Testis (tissue), 5 donors: ENCODE measurements around the gene KLK10. TPM values are rescaled to one million over a fixed set of nuclear protein-coding genes. Genes with fewer than 3 reads are reported as not detected.

Experiments used
- DNase-seq: peaks from one replicate; pipeline ENCODE4 v3.0.0-alpha.2; 2019
- H3K27ac ChIP-seq, 2 donors: fragments of 200-600 bp; sonication (generic); one replicate each; pipeline ENCODE4 v1.5.1; 2019
- H3K27me3 ChIP-seq: fragments of 200-600 bp; sonication (generic); one replicate; pipeline ENCODE4 v1.5.1; 2019
- H3K36me3 ChIP-seq: fragments of 200-600 bp; sonication (generic); one replicate; pipeline ENCODE4 v1.5.1; 2017; ENCODE audit warnings: low read depth; ENCODE audit errors: missing control alignments
- H3K4me1 ChIP-seq: fragments of 200-600 bp; sonication (generic); one replicate; pipeline ENCODE4 v1.5.1; 2019
- H3K4me3 ChIP-seq, 2 donors: fragments of 200-600 bp; sonication (generic); one replicate each; pipeline ENCODE4 v1.5.1; 2017 to 2019
- H3K9me3 ChIP-seq: fragments of 200-600 bp; sonication (generic); one replicate; pipeline ENCODE4 v1.5.1; 2017
- CTCF ChIP-seq, 3 experiments: fragments of 450-650 bp in 2 of 3; fragments of 200-600 bp in 1 of 3; sonication (generic) in 1 of 3; IDR thresholded peaks; one replicate each; pipeline ENCODE4 v1.5.1; 2016 to 2019; ENCODE audit warnings: antibody characterized with exemption in 3 of 3, mild to moderate bottlenecking in 2 of 3, moderate library complexity in 1 of 3
- POLR2A ChIP-seq: fragments of 450-650 bp; IDR thresholded peaks from one replicate; pipeline ENCODE4 v1.6.1; 2017; ENCODE audit warnings: antibody characterized with exemption, mild to moderate bottlenecking, moderate library complexity
- WGBS, 2 donors: methylation state at CpG; one replicate each; pipeline ENCODE4 v1.1.5; 2018; 5-methylcytosine and 5-hydroxymethylcytosine counted together
- intact Hi-C: fragments of 100-400 bp; cut with DNase I; formaldehyde crosslinking; loops from one replicate; pipeline ENCODE4 v1.15.1; 2023; ENCODE audit warnings: low total_unique reads
- long read RNA-seq, 2 donors: transcript quantifications; one replicate each; lab custom pipeline, GENCODE V29; 2026
- polyA plus RNA-seq: library from polyadenylated mRNA; stranded (reverse); fragments of 350-450 nt; fragmentation: Illumina TruSeq; extraction: RNeasy Lipid Tissue Mini Kit (QIAGEN cat#74804); gene quantifications from one replicate; pipeline ENCODE4 v1.2.3, GENCODE V29; 2014; ENCODE audit warnings: low read depth, low replicate concordance; ENCODE audit not compliant: insufficient read depth
- total RNA-seq, 2 donors: library from RNA; depleted of rRNA; stranded (reverse); fragments of >200 nt; gene quantifications; one replicate each; pipeline ENCODE4 v1.2.3, GENCODE V29; 2016

The KLK10 gene
- total RNA-seq (10 to 100 TPM in 1 of 2 donors, 1 to 10 TPM in 1; 9.2 to 15.7 TPM), polyA plus RNA-seq (15.6 TPM)
- long read RNA-seq, donor 1, partial matches to known transcripts = 0 of 1 reads
- long read RNA-seq, donor 1, other reads (novel, unspliced or antisense) = 0 of 1 reads
- long read RNA-seq, donor 2, partial matches to known transcripts = 0 of 1 reads
- long read RNA-seq, donor 2, other reads (novel, unspliced or antisense) = 0 of 1 reads

GRCh38 chr19:51019544-51019925 lies at the start of gene KLK10:
KLK10 (minus strand) TSS chr19:51019709; CDS start chr19:51019130, 579 bp downstream.
- H3K27me3 ChIP-seq = no peaks in the 10 kb centered on the region
- peak within 1 kb of the TSS; percentile 46 to 64 for H3K4me3 ChIP-seq
- intact Hi-C loops = no loop called here
- H3K9me3 ChIP-seq = no peaks in the 10 kb centered on the region
- H3K36me3 ChIP-seq = no peaks in the 10 kb centered on the region
- peaks cover 21% of the 10 kb centered on the region for H3K4me1 ChIP-seq
- 4 to 5% methylated on average over 10 to 14 of the region's 14 CpGs for WGBS, 2 donors
- TF ChIP-seq CTCF (IDR thresholded peaks at IDR 0.05) (no peak), POLR2A (no peak)
- peak within 1 kb of the TSS; percentile 60 to 85 for H3K27ac ChIP-seq
- no peak for DNase-seq

GRCh38 chr19:51066393-51067186 lies 47.1 kb upstream of the KLK10 start:
- Histone ChIP-seq H3K36me3 (no peaks in the 10 kb centered on the region), H3K9me3 (no peaks in the 10 kb centered on the region), H3K4me1 (peaks cover 14% of the 10 kb centered on the region), H3K27me3 (no peaks in the 10 kb centered on the region), H3K27ac (no peak overlapping the region), H3K4me3 (no peak overlapping the region)
- intact Hi-C loops = no loop called here
- TF ChIP-seq CTCF (IDR thresholded peaks at IDR 0.05) (no peak), POLR2A (no peak)
- WGBS, 2 donors = 79 to 82% methylated on average over 7 of the region's 7 CpGs
- DNase-seq = no peak

- Histone ChIP-seq H3K36me3 (no peaks in the 10 kb centered on the region), H3K27me3 (no peaks in the 10 kb centered on the region), H3K27ac (no peak overlapping the region), H3K4me1 (peaks cover 14% of the 10 kb centered on the region), H3K9me3 (no peaks in the 10 kb centered on the region), H3K4me3 (peak overlapping the region; percentile 29 to 37)
- no peak for TF ChIP-seq CTCF (IDR thresholded peaks at IDR 0.05)
- TF ChIP-seq POLR2A = no peak
- intact Hi-C loops = no loop called here
- 5 to 16% methylated on average over 21 to 24 of the region's 25 CpGs for WGBS, 2 donors
- no peak for DNase-seq
These were observed 45.9 kb upstream of the KLK10 start for GRCh38 chr19:51065221-51065960.

- no peak within 1 kb of the TSS for H3K27ac ChIP-seq
- TF ChIP-seq CTCF (IDR thresholded peaks at IDR 0.05) = no peak
- TF ChIP-seq POLR2A = no peak
- H3K4me1 ChIP-seq = peaks cover 14% of the 10 kb centered on the region
- 12 to 39% methylated on average over 11 to 37 of the region's 38 CpGs for WGBS, 2 donors
- intact Hi-C loops = no loop called here
- peak; percentile 71 for DNase-seq
- no peaks in the 10 kb centered on the region for H3K27me3 ChIP-seq
- H3K4me3 ChIP-seq = peak within 1 kb of the TSS; percentile 29 to 37
- no peaks in the 10 kb centered on the region for H3K36me3 ChIP-seq
- no peaks in the 10 kb centered on the region for H3K9me3 ChIP-seq
These were observed 45.2 kb upstream of the KLK10 start, which contains the start of gene KLK13 for GRCh38 chr19:51064534-51065220. KLK13 (minus strand) TSS chr19:51065092; CDS start chr19:51065067, 25 bp downstream.
